HEK293T (cell line): ENCODE data around the gene ALDH1A3.

Experiments
- CTCF ChIA-PET: fragments of 350-600 bp; formaldehyde crosslinking; extraction: SDS; loops from one replicate; lab custom pipeline; 2021; ENCODE audit warnings: antibody characterized with exemption, inconsistent platforms; lab: Yijun Ruan, JAX
- POLR2A ChIA-PET: fragments of 350-600 bp; formaldehyde crosslinking; extraction: SDS; loops from one replicate; lab custom pipeline; 2020; ENCODE audit warnings: antibody characterized with exemption, inconsistent platforms; lab: Yijun Ruan, JAX
- DNase-seq: peaks from one replicate; pipeline ENCODE4 v3.0.0; 2012; ENCODE audit warnings: mixed read lengths; ENCODE audit errors: extremely low spot score
- ARNT ChIP-seq: fragments of 450-650 bp; IDR thresholded peaks from 2 replicates; pipeline ENCODE4 v1.6.1; 2017; ENCODE audit warnings: mild to moderate bottlenecking
- BHLHE40 ChIP-seq: fragments of 450-650 bp; IDR thresholded peaks from 2 replicates; pipeline ENCODE4 v1.6.1; 2016; ENCODE audit warnings: mild to moderate bottlenecking, moderate library complexity, borderline replicate concordance
- CTBP1 ChIP-seq: fragments of 450-650 bp; IDR thresholded peaks from 2 replicates; pipeline ENCODE4 v1.6.1; 2016; ENCODE audit warnings: borderline replicate concordance
- ELF4 ChIP-seq: fragments of 450-650 bp; IDR thresholded peaks from 2 replicates; pipeline ENCODE4 v1.6.1; 2017; ENCODE audit warnings: antibody characterized with exemption
- FOXA1 ChIP-seq: fragments of 450-650 bp; IDR thresholded peaks from 2 replicates; pipeline ENCODE4 v1.6.1; 2016; ENCODE audit warnings: mild to moderate bottlenecking
- FOXK2 ChIP-seq: fragments of 450-650 bp; IDR thresholded peaks from 2 replicates; pipeline ENCODE4 v1.6.1; 2016; ENCODE audit warnings: mild to moderate bottlenecking
- FOXM1 ChIP-seq: fragments of 450-650 bp; IDR thresholded peaks from 2 replicates; pipeline ENCODE4 v1.6.1; 2017; ENCODE audit warnings: mild to moderate bottlenecking, borderline replicate concordance
- HDGF ChIP-seq: fragments of 450-650 bp; IDR thresholded peaks from 2 replicates; pipeline ENCODE4 v1.6.1; 2017; ENCODE audit warnings: antibody characterized with exemption, borderline replicate concordance
- L3MBTL2 ChIP-seq: fragments of 450-650 bp; conservative IDR thresholded peaks from 2 replicates; pipeline ENCODE4 v1.6.1; 2016; ENCODE audit warnings: mild to moderate bottlenecking
- LEF1 ChIP-seq: fragments of 450-650 bp; IDR thresholded peaks from 2 replicates; pipeline ENCODE4 v1.6.1; 2017; ENCODE audit warnings: mild to moderate bottlenecking, borderline replicate concordance
- NFRKB ChIP-seq: fragments of 450-650 bp; IDR thresholded peaks from 2 replicates; pipeline ENCODE4 v1.6.1; 2016; ENCODE audit warnings: mild to moderate bottlenecking, moderate library complexity
- SP1 ChIP-seq: fragments of 450-650 bp; IDR thresholded peaks from 2 replicates; pipeline ENCODE4 v1.6.1; 2017
- SUZ12 ChIP-seq: fragments of 450-650 bp; IDR thresholded peaks from 2 replicates; pipeline ENCODE4 v1.6.1; 2016; ENCODE audit warnings: mild to moderate bottlenecking
- TARDBP ChIP-seq: fragments of 450-650 bp; IDR thresholded peaks from 2 replicates; pipeline ENCODE4 v1.6.1; 2016
- ZNF384 ChIP-seq: fragments of 450-650 bp; IDR thresholded peaks from 2 replicates; pipeline ENCODE4 v1.6.1; 2016
- TF ChIP-seq, protein P1 (sequence below): fragments of 450-650 bp; IDR thresholded peaks from 2 replicates; pipeline ENCODE4 v1.6.1; 2016

The ALDH1A3 gene

GRCh38 chr15:100835636-100836035 is 44.0 kb upstream of the ALDH1A3 start:
- POLR2A ChIA-PET = no interaction called here
- TF ChIP-seq FOXK2 = no peak
- no peak for TF ChIP-seq ARNT
- no peak for DNase-seq
- CTCF ChIA-PET = no interaction called here

GRCh38 chr15:100836501-100836900 is 43.1 kb upstream of the ALDH1A3 start:
- no peak for DNase-seq
- POLR2A ChIA-PET = no interaction called here
- TF ChIP-seq L3MBTL2 (no peak), HDGF (no peak), ELF4 (no peak), TARDBP (no peak), LEF1 (no peak), SP1 (no peak), BHLHE40 (no peak), FOXA1 (no peak), CTBP1 (no peak)
- TF ChIP-seq, protein P1, sequence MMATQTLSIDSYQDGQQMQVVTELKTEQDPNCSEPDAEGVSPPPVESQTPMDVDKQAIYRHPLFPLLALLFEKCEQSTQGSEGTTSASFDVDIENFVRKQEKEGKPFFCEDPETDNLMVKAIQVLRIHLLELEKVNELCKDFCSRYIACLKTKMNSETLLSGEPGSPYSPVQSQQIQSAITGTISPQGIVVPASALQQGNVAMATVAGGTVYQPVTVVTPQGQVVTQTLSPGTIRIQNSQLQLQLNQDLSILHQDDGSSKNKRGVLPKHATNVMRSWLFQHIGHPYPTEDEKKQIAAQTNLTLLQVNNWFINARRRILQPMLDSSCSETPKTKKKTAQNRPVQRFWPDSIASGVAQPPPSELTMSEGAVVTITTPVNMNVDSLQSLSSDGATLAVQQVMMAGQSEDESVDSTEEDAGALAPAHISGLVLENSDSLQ = no peak
- CTCF ChIA-PET = no interaction called here

GRCh38 chr15:100841426-100841825 is 38.2 kb upstream of the ALDH1A3 start:
- TF ChIP-seq FOXM1 = no peak
- TF ChIP-seq ELF4 = no peak
- no peak for TF ChIP-seq CTBP1
- TF ChIP-seq ARNT = no peak
- TF ChIP-seq SUZ12 = no peak
- no peak for TF ChIP-seq HDGF
- TF ChIP-seq L3MBTL2 = no peak
- TF ChIP-seq BHLHE40 = no peak
- TF ChIP-seq FOXK2 = no peak
- TF ChIP-seq LEF1 = no peak
- TF ChIP-seq ZNF384 = no peak
- no peak for TF ChIP-seq NFRKB
- TF ChIP-seq, protein P1 = no peak
- no peak for TF ChIP-seq SP1
- TF ChIP-seq FOXA1 = no peak
- TF ChIP-seq TARDBP = no peak
- POLR2A ChIA-PET = no interaction called here
- CTCF ChIA-PET = no interaction called here

GRCh38 chr15:100842756-100843730 is 36.6 kb upstream of the ALDH1A3 start:
- TF ChIP-seq ELF4 (no peak), NFRKB (no peak), FOXA1 (no peak), HDGF (no peak), SUZ12 (no peak), ZNF384 (no peak), LEF1 (no peak), BHLHE40 (no peak), FOXK2 (no peak), TARDBP (no peak), L3MBTL2 (no peak), FOXM1 (no peak), SP1 (no peak), ARNT (no peak), CTBP1 (no peak)
- TF ChIP-seq, protein P1 = no peak
- ChIA-PET POLR2A (no interaction called here), CTCF (interaction anchor here (0.9 kb wide), 1 partner anchor 30 kb away, joined by 3 read pairs; no protein-coding TSS in a partner anchor)
- no peak for DNase-seq

More at GRCh38 chr15:100841426-100841825, 38.2 kb upstream of the ALDH1A3 start:
- no peak for DNase-seq

- TF ChIP-seq ZNF384 (no peak), HDGF (no peak), SUZ12 (no peak), CTBP1 (no peak), FOXA1 (no peak), FOXK2 (no peak), SP1 (no peak), ELF4 (no peak), NFRKB (no peak), LEF1 (no peak), TARDBP (no peak), L3MBTL2 (no peak), FOXM1 (no peak), BHLHE40 (no peak), ARNT (no peak)
- TF ChIP-seq, protein P1 = no peak
- ChIA-PET CTCF (no interaction called here), POLR2A (no interaction called here)
- no peak for DNase-seq
Observed at GRCh38 chr15:100844167-100844566, 35.5 kb upstream of the ALDH1A3 start.
